SU-DHL-6 (cell line): ENCODE measurements around the gene EFHD1.

Experiments used
- H2AFZ ChIP-seq: fragments of 200-600 bp; sonication (generic); 2 replicates; pipeline ENCODE4 v1.6.1; 2014; ENCODE audit warnings: low read depth, mild to moderate bottlenecking, moderate library complexity, mixed read lengths, antibody characterized with exemption, low read length; ENCODE audit not compliant: severe bottlenecking
- H3F3A ChIP-seq: fragments of 200-600 bp; shearing (Covaris generic); 2 replicates; pipeline ENCODE4 v1.6.0; 2016; ENCODE audit warnings: antibody characterized with exemption, mild to moderate bottlenecking; ENCODE audit not compliant: insufficient read depth
- H3K27ac ChIP-seq: fragments of 200-600 bp; sonication (generic); 2 replicates; pipeline ENCODE4 v1.5.1; 2016; ENCODE audit warnings: low read depth, mild to moderate bottlenecking, low read length, moderate library complexity, mixed read lengths
- H3K27me3 ChIP-seq: fragments of 200-600 bp; sonication (generic), shearing (Covaris generic); 2 replicates; pipeline ENCODE4 v1.6.0; 2014; ENCODE audit warnings: mild to moderate bottlenecking, low read length
- H3K36me3 ChIP-seq: fragments of 200-600 bp; sonication (generic); 2 replicates; pipeline ENCODE4 v1.6.1; 2014; ENCODE audit warnings: mild to moderate bottlenecking, low read length, mixed read lengths
- H3K4me2 ChIP-seq: fragments of 300-600, 200-600 bp; shearing (Covaris generic), sonication (generic); 2 replicates; pipeline ENCODE4 v1.6.0; 2014; ENCODE audit warnings: low read length, low read depth, mild to moderate bottlenecking; ENCODE audit not compliant: poor library complexity, severe bottlenecking
- H3K4me3 ChIP-seq: fragments of 200-600 bp; sonication (generic); 2 replicates; pipeline ENCODE4 v1.5.1; 2014; ENCODE audit warnings: antibody characterized with exemption, low read length, mild to moderate bottlenecking, mixed read lengths; ENCODE audit not compliant: insufficient read depth, poor library complexity, severe bottlenecking
- H3K79me2 ChIP-seq: fragments of 200-600 bp; sonication (generic); 2 replicates; pipeline ENCODE4 v1.6.1; 2014; ENCODE audit warnings: mild to moderate bottlenecking, low read length, moderate library complexity; ENCODE audit not compliant: insufficient read depth
- H3K9ac ChIP-seq: fragments of 200-600 bp; sonication (generic); 2 replicates; pipeline ENCODE4 v1.7.0; 2014; ENCODE audit warnings: mild to moderate bottlenecking, low read length
- H3K9me2 ChIP-seq: fragments of 200-600 bp; sonication (generic); replicated peaks from 2 replicates; pipeline ENCODE4 v1.6.1; 2014; ENCODE audit warnings: low read length; ENCODE audit not compliant: insufficient read depth
- H3K9me3 ChIP-seq: fragments of 200-600 bp; sonication (generic); 2 replicates; pipeline ENCODE4 v1.6.1; 2014; ENCODE audit warnings: low read length, mixed read lengths; ENCODE audit not compliant: insufficient read depth
- H4K20me1 ChIP-seq: fragments of 200-600 bp; sonication (generic); 2 replicates; pipeline ENCODE4 v1.6.1; 2014; ENCODE audit warnings: low read depth, mild to moderate bottlenecking, antibody characterized with exemption, low read length, moderate library complexity, mixed read lengths
- EZH2phosphoT487 ChIP-seq: fragments of 200-600 bp; sonication (generic), shearing (Covaris generic); conservative IDR thresholded peaks from 2 replicates; pipeline ENCODE4 v1.6.1; 2018; ENCODE audit warnings: mild to moderate bottlenecking, antibody characterized with exemption, low read length, moderate library complexity, mixed read lengths
- TF ChIP-seq, protein P1 (sequence below): fragments of 200-600 bp; sonication (generic); IDR thresholded peaks from one replicate; pipeline ENCODE4 v1.5.1; 2017; ENCODE audit warnings: antibody characterized with exemption, mild to moderate bottlenecking, low read length, moderate library complexity; ENCODE audit not compliant: insufficient read depth, poor library complexity, severe bottlenecking

EFHD1 gene

DNA sequence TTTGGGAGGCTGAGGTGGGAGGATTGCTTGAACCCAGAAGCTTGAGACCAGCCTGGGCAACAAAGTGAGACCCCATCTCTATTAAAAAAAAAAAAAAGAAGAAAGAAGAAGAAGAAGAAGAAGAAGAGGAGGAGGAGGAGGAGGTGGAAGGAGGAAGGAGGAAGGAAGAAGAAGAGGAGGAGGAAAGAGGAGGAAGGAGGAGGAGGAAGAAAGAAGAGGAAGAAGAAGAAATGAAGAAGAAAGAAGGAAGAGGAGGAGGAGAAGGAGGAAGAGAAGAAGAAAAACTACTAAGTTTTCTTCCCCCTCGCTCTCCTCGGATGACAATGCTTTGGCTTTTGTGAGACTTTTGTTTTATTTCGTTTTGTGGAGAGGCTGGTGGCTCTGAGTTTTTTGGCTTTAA, 30.1 kb upstream of the EFHD1 start:
- H3K27me3 ChIP-seq, result no peaks in the 10 kb centered on the region
- H4K20me1 ChIP-seq, result no peaks in the 10 kb centered on the region
- no peak overlapping the region for H2AFZ ChIP-seq
- no peaks in the 10 kb centered on the region for H3K36me3 ChIP-seq
- H3K4me3 ChIP-seq, result no peak overlapping the region
- H3K79me2 ChIP-seq, result no peaks in the 10 kb centered on the region
- no peaks in the 10 kb centered on the region for H3K9me3 ChIP-seq
- no peak overlapping the region for H3K9ac ChIP-seq
- TF ChIP-seq, protein P1, sequence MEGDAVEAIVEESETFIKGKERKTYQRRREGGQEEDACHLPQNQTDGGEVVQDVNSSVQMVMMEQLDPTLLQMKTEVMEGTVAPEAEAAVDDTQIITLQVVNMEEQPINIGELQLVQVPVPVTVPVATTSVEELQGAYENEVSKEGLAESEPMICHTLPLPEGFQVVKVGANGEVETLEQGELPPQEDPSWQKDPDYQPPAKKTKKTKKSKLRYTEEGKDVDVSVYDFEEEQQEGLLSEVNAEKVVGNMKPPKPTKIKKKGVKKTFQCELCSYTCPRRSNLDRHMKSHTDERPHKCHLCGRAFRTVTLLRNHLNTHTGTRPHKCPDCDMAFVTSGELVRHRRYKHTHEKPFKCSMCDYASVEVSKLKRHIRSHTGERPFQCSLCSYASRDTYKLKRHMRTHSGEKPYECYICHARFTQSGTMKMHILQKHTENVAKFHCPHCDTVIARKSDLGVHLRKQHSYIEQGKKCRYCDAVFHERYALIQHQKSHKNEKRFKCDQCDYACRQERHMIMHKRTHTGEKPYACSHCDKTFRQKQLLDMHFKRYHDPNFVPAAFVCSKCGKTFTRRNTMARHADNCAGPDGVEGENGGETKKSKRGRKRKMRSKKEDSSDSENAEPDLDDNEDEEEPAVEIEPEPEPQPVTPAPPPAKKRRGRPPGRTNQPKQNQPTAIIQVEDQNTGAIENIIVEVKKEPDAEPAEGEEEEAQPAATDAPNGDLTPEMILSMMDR, result no peak
- TF ChIP-seq EZH2phosphoT487, result no peak
- H3K4me2 ChIP-seq, result no peak overlapping the region
- H3K9me2 ChIP-seq, result no peaks in the 10 kb centered on the region
- H3K27ac ChIP-seq, result no peak overlapping the region
- H3F3A ChIP-seq, result no peaks in the 10 kb centered on the region

DNA sequence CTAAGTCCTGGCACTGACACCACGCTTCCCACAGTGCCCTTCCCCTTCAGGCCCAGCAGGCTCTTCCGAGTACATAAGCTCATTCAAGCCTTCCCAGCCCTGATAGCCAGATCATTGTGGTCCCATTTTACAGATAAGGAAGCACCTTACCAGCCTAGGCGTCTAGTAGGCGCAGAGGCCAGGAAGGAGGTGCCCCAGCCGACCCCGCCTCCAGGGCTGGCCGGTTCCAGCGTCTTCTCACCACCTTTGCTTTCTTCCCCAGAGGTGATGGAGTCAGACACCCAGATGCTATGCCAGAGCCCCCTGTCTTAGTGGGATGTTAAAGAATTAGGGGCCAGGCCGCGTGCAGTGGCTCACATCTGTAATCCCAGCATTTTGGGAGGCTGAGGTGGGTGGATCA, 28.9 kb upstream of the EFHD1 start:
- Histone ChIP-seq H4K20me1 (no peaks in the 10 kb centered on the region), H3K79me2 (no peaks in the 10 kb centered on the region), H3K27me3 (no peaks in the 10 kb centered on the region), H3K4me3 (no peak overlapping the region), H3K4me2 (no peak overlapping the region), H2AFZ (no peak overlapping the region), H3F3A (no peaks in the 10 kb centered on the region), H3K9ac (no peak overlapping the region), H3K36me3 (no peaks in the 10 kb centered on the region), H3K9me2 (no peaks in the 10 kb centered on the region), H3K9me3 (no peaks in the 10 kb centered on the region), H3K27ac (no peak overlapping the region)
- TF ChIP-seq, protein P1, result no peak
- no peak for TF ChIP-seq EZH2phosphoT487

DNA sequence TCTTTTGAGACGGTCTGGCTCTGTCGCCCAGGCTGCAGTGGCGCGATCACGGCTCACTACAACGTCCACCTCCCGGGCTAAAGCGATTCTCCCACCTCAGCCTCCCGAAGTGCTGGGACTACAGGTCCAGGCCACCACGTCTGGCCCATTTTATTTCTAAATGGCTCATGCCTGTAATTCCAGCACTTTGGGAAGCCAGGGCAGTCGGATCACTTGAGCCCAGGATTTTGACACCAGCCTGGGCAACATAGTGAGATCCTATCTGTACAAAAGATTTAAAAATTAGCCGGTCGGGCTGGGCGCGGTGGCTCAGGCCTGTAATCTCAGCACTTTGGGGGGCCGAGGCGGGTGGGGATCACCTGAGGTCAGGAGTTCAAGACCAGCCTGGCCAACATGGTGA, 26.4 kb upstream of the EFHD1 start:
- Histone ChIP-seq H2AFZ (no peak overlapping the region), H3K9me2 (no peaks in the 10 kb centered on the region), H4K20me1 (no peaks in the 10 kb centered on the region), H3K4me2 (no peak overlapping the region), H3K9me3 (no peaks in the 10 kb centered on the region), H3K79me2 (no peaks in the 10 kb centered on the region), H3K36me3 (no peaks in the 10 kb centered on the region), H3F3A (no peaks in the 10 kb centered on the region), H3K4me3 (no peak overlapping the region), H3K9ac (no peak overlapping the region), H3K27ac (no peak overlapping the region), H3K27me3 (no peaks in the 10 kb centered on the region)
- no peak for TF ChIP-seq EZH2phosphoT487
- TF ChIP-seq, protein P1, result no peak
